ENCODE data around the gene CCDC167.
A peak's percentile ranks its signal among the peaks of the same experiment; 100 is the strongest.

The CCDC167 gene

DNA sequence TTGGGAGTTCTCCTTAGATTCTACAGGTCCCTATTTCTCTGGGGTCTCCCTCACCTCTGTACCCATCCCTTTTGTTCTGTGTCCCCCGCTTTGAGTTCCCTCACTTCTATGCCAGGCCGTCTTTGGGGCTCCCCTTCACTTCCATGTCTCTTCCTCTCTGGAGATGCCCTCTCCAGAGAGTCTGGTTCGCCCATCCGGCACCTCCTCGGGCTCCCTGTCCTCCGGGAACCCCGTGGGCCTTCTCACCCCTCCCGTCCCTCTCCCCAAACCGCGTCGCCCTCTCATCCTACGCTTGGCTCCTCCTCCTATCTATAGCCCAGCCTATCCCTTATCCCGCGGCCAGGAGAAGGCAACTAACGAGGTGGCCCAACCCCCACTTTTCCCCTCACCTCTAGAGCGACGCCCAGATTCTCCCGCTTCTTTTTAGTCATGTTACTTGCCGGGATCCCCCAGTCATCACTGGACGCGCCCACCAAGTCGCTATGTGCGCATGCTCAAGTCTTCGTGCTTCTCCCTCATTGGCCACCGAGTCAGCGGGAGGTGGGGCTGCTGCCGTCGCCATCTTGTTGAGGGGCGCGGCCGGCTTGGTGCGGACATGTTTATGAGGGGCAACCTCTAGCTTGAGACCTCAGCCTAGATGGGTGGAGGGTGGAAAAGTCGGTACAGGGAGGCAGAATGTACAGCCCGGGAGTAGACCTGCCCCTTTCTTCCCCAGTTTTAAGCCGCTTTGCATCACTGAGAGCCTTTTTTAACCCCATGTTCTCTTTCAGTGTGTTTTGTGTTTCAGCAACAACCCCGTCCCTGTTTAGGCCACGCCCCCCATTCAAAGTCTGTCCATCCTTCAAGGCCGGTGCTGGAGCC lies at the start of gene CCDC167:
Gene CCDC167, minus strand, starts transcription at position 461 of the 861 bp plus-strand sequence. Its CDS starts 30 bp downstream, at position 431.
- peak; percentile 92 for DNase-seq (ENCODE audit: low read depth)

DNA sequence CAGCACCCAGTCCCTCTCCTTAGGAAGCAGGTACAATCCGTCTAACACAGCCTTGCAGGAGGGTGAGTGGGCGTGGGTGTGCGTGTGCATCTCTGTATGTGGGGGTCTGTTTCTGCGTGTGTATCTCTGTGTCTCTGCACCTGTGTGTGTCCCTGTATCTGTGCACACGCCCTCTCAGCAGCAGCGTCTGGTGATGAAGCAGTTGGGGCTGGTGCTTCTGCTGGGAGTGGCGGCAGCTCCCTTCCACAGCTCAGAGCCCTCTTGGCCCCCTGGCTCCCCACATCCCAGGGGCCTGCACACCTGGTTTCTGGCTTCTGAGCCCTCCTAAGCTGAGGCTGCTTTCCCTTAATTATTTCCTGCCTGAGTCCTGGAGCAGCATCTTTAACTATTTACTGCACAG lies 49.5 kb upstream of the CCDC167 start:
- no peak for DNase-seq (ENCODE audit: low read depth)

DNA sequence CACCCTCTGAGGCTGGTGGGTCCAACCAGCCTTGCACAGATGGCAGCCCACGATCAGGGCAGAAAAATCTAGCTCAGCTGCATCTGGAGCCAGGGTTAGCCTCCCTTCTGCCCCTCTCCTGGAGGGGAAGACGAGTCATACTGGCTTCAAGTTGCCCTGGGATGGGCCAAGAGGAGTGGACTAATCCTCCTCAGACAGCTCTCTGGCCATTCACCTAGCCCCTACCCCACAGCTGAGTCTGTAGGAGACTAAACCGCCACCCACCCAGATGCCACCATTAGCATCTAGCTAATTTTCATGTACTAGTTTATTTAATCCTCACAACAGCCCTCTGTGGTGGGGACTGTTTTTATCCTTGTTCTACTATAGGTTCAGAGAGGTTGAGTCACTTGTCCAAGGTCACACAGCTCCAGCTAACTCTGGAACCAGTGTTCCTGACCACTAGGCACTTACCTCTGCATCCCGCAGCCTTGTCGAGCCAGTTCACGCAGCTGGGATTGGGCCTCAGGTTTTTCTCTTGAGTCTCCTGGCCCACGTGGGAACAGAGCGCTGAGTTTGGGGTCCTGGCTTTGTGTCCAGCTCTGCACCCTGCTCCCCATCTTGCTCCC lies 48.5 kb upstream of the CCDC167 start:
- DNase-seq (ENCODE audit: low read depth): no peak

DNA sequence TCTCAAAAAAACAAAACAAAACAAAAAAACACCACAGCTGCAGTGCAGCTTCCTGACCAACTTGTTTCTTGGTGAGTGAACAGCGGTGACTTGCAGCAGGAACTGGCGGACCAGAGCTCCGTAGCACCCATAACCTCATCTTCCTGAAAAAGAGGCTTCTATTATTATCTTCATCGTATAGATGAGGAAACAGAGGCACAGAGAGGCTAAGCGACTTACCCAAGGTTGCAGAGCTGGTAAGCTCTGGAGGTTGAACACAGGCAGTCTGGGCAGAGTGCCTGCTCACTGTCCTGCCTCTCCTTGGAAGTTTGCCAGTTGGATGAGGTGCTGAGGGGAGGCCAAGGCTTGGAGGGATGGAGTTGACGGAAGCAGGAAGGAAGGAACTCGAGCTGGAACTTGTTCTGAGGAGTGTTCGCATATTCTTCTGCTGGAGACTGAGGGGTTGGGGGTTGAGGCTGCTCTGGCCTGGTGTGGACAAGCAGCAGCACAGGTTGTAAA lies 47.9 kb upstream of the CCDC167 start:
- DNase-seq (ENCODE audit: low read depth): no peak

DNA sequence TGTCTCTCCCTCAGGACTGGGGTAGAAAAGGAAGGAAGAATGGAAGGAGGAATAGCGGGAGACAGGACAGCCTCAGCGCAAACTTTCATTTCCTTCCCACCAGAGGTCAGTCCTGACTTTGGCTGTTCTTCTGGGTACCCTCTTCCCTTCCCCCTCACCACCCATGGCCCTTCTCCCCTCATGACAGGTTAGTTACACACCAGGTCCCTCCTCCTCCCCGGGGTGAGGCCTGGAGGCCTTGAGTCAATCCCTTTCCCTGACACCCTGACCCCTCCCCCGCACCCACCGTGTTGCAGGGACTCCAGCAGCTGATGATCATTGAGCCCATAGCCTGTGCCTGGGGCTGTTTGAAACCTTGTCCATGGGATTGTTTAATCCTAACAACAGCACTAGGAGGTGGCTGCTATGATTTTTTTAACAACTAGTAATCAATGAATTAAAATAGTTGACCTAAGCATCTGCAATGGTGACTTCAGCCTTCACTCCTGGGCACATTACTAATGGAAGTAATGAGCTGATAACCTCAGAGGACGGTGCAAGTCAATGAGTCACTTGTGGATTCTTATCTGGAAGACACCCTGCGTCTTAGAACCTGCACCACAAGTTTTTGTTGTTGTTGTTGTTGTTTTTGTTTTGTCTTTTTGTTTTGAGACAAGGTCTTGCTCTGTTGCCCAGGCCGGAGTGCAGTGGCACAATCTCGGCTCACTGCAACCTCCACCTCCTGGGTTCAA lies 46.6 kb upstream of the CCDC167 start:
- no peak for DNase-seq (ENCODE audit: low read depth)

DNA sequence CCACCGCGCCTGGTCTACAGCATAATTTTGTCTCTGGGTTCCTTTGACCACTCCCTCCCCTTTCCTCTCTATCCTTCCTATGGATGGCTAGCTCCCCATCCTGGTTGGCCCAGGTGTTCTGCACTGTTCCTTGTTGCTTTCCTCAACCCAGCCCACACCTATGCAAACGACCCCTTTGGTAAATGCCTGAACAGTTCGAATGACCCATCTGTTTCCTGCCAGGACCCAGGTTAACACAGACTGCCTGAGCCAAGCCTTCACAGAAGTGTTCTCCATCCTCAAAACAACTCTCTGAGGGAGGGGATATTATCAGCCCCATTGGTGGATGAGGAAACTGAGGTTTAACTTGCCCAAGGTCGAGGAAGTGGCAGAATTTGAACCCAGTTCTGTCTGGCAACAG lies 44.8 kb upstream of the CCDC167 start:
- DNase-seq (ENCODE audit: low read depth): no peak

DNA sequence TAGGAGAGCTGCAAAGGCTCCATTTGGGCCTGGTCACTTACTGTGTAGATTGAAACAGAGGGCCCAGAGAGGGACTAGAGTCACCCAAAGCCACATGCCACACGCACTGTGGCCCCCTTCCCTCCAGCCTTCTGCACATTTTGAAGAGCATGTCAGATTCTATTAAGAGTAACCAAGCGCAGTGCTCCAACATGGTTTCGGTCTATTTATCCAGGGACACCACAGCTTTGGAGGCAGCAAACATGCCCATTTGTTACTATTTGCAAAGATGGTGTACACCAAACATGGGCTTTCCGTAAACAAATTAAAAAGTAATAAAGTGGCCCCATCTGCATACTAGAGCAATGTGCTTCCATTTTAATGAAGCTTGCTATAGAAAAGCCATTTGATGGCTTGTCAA lies 43.7 kb upstream of the CCDC167 start:
- no peak for DNase-seq (ENCODE audit: low read depth)

DNA sequence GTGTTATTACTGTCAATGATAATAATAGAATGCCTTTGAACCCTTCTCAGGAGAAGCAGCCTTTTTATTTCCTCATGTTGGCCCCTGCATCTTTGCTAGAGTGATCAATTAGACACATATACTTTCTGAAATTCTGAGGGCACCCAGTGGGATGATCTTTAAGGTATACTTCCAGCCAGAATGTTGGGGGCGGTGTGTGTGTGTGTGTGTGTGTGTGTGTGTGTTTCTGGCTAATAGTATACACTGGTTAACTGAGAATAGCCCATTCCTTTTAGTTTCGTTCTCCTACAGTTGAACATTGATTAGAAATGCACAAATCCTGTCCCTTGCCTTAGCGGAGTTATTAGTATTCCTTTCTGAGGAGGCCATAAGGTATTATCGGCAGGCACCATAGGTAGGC lies 41.7 kb upstream of the CCDC167 start:
- DNase-seq (ENCODE audit: low read depth): no peak

DNA sequence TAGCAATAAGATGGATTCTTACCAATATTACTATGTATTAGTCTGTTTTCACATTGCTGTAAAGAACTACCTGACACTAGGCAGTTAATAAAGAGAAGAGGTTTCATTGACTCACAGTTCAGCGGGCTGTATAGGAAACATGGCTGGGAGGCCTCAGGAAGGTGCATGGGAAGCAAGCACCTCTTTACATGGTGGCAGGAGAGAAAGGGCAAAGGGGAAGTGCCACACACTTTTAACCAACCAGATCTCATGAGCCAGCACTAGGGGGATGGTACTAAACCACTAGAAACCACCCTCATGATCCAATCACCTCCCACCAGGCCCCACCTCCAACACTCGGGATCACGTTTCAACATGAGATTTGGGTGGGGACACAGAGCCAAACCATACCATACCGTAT lies 40.7 kb upstream of the CCDC167 start:
- DNase-seq (ENCODE audit: low read depth): no peak

DNA sequence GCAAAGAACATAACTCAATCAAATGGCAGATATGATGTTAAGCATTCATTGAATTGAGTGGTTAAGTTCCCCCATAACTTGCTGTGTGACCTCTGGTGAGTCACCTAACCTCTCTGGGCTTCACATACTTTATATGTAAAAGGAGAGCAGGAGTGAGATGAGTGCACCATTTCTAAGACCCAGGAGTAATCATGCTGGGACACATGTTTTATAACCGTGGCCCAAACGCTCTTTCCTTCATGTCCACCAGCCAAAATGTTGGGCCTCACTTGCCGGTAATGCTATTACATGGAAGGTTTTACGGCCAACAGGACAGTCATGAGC lies 40.3 kb upstream of the CCDC167 start:
- DNase-seq (ENCODE audit: low read depth): no peak

DNA sequence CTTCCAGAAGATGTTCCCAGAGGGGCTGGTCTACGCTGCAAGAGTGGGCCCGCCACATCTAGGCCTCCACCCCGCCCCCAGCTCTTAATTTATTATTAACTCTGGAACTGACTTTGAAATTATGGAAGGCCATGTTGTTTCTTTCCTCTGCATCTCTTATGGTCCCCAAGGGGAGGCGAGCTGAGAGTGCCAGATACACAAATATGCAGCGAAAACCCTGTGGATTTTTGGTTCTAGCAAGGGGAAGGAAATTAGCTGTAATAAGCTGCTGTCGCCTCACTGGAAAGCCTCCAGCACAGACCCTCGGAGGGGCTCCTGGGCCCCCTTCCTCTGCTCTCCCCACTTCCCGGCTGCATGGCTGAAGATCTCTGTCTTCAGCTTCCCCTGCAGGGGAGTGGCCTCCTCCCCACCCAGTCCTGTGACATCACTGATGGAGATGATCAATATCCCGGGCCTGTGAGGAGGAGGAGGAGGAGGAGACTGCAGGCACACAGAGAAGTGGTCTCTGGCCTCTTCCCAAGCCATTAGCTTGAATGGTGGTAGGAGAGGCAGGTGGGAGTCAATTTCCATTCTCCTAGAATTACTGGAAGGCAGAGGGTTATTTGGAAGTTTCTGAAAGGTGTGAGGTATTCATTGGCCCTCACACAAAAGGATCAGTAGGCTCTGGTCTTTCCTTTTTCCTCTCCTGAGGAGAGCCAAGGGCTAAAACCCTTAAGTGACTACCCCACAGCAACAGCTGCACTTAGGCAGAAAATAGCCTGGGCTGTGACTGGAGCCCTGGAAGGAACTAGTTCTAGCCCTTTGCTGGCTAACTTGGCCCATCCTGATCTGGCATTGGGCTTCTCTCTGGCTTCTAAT lies 39.7 kb upstream of the CCDC167 start:
- DNase-seq (ENCODE audit: low read depth): no peak

DNA sequence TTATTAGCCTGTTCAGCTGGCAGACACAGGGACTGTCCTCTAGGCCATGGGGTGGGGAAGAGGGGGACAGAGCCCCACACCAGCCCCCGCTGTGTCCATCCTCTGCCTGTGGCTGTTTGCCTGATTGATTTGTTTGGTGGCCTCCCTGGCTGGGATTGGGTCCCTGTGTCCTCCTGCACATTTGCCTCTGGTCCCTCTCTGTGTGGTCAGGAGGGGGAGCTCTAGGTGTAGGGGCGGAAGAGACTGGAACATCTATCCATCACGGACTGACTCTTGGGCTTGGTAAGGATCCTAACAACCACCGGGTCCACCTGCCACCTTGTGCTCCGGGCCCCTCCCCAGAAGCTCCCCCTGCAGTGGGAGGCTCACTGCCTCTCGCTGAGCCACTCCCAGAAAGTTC lies 38.4 kb upstream of the CCDC167 start:
- no peak for DNase-seq (ENCODE audit: low read depth)

DNA sequence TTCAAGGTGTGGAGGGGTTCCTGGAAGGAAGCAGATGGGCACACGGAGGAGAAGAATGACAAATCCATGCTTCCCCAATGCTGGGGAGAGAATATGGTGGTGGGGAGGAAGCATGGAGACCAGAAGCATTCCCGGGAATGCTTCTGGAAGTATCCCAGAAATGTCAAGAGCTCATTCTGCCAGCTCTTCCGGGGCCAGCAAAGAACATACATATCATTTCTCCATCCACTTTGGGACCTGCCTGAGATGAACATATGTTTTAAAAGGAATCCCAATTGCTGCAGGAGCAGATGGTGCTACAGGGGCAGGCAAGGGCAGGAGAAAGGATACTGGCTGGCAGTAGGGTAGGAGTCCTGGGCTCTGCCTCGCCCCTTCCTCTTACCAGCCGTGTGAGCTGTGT lies 37.9 kb upstream of the CCDC167 start:
- no peak for DNase-seq (ENCODE audit: low read depth)

DNA sequence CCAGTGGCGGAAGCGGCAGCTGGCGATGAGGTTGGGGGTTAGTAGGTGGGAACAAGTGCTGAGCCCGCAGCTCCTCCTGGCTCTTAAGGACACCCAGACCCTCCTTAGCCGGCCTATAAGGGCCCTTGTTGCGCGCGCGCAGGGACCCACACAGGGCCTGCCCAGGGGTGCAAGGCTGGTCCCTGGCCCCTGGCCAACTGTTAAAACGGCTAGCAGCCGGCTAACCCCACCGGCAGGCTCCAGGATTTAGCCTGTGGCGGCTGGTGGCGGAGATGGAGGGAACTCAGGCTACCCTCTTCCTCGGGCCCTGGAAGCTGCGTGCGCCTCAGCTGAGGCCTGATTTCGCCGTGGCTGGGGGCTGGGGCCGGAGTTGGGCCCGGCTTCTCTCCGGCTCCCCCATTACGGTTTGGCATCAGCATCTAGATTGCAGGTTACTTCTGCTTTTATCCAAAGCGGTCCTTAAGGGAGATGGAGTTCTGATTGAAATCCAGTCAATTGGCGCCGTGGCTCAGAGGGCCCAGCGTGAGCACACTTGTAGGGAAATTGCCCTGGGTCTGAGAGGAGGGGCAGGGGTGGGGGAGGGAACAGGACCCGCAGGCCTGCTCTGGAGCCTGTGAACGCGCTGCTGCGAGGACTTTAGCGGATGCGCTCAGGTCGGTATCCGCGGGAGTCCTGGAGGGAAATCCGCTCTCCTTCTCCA lies 36.9 kb upstream of the CCDC167 start:
- no peak for DNase-seq (ENCODE audit: low read depth)

DNA sequence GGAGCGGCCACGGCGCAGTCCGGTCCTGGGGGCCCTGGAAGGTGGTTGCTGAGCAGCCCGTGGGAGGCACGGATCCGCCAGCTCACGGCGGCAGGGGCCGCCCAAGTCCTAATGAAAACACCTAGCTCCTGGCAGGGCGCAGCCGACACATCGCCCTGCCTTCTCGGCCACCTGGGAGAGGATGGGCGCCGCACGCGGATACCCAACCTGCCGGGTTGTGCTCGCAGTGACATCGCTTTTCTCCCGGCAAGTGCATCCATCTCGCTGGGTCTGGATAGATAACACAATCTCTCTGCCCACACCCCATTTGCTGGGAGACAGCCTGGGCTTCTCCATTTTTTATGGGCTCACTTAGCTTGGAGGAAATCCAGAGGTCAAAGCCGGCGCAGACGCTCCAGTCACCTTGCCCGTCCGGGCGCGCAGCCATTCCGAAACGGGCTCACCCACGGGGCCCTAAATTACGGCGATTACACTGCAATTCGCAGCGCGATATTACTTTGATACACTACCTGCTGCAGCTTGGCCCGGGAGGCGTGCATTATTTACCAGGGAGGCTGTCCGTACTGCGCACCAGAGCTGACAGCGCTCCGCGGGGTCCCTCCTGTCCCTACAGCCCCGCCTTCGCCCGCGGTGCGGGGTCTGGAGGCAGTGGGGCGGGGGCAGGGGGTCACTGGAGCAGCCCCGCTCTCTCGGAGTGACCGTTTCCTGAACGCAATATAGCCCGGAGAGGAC lies 36.2 kb upstream of the CCDC167 start:
- no peak for DNase-seq (ENCODE audit: low read depth)

DNA sequence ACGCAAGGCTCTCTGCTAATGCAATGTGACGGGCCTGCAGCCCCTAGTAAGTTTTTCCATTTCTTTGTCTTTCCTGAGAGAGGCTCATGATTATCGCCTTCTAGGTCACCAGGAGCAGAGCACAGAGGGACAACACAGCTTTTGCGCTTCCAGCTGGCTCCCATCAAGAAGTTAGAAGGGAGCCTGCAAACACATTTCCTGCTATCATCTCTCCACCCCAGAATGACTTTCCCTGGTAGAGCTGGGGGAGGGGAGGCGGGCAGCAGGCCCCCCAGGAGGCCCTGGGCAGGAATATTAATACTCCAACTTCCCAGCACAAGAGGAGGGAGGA lies 35.7 kb upstream of the CCDC167 start:
- no peak for DNase-seq (ENCODE audit: low read depth)

DNA sequence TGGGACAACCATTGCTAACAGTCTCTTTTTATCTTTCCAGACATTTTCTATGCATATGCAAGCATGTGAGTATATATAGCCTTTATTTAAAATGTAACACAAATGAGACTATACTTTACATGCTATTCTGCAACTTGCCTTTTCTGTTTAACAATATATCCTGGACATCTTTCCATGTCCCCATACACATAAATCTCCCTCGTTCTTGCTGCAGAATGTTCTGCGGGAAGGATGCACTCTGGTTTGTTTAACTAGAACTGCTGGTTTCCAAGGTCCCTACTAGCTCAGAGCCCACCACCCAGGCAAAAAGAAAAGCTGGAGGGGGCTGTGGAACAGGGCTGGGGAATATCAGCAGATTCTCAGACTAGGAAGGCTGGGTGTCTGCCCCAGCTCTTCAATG lies 35.2 kb upstream of the CCDC167 start:
- DNase-seq (ENCODE audit: low read depth): no peak

DNA sequence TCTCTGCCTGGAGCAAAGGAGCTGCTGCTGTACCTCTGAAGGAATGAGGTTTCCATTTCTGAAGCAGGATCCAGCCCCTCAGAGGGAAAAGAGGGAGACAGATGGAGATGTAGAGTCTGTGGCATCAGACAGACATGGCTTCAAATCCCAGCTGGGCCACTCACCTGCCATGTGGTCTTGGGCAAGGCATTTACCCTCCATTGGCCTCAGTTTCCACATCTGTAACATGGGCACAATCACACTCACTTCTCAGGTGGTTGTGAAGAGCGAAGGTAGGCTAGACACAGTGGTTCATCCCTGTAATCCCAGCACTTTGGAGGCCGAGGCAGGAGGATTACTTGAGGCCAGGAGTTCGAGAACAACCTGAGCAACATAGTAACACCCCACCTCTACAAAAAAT lies 32.4 kb upstream of the CCDC167 start:
- DNase-seq (ENCODE audit: low read depth): no peak

DNA sequence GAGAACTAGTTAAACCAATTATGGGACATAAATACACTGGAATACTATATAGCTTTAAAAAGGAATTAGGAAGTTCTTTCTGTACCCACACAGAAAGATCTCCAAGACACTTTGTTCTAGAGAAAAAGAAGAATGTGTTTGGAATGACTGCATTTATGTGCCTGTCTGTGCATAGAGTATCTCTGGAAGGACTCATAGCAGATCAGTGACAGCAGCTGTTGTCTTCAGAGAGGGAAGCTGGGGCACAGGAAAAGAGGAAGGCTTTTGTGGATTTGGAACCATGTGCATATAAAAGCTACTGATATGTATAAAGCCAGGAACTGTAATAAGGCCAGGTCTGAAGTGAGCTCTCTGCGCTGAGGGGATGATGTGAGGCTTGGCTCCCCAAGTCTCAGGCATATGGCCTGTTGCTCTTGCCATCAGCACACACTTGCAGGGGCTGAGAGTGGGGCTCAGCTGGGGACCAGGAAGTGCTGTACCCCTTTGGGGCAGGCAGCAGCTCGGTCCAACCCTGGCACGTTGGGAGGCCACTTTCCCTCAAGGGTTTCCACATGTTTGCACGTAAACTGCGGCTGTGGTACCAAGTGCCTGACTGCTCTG lies 31.8 kb upstream of the CCDC167 start:
- no peak for DNase-seq (ENCODE audit: low read depth)

DNA sequence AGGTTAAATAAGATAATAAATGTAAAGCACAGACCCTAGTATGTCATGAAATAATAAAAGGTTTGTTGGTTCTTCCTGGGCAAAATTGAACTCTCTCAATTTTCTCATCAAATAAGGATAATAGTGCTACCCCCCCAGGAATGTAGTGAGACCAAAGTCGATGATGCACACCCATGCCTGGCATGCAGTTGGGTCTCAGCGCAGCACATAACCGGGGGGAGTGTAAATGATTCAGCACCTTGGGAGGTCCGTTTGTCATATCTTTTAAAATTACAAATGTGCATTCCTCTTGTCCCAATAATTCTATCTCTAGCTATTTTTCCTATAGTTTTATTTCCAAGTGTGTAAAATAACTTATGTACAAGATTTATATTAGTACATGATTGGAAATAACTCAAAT lies 31.3 kb upstream of the CCDC167 start:
- DNase-seq (ENCODE audit: low read depth): no peak

DNA sequence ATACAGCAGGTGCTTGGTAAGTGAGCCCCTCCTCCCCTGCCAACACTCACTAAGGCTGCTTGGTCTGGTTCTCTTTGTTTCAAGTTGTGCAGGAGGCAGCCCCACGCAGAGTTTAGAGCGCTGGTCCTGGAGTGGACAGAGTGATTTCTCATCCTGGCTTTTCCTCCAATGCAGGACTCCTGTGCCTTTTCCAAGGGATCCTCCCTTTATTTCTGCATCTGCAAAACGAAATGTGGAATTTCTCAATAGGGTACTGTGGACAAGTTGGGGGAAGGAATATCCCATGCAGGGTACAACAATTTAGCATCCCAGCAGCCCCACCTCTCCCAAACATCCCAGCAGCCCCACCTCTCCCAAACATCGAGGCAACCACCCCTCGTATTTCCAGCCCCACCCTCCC lies 30.6 kb upstream of the CCDC167 start:
- DNase-seq (ENCODE audit: low read depth): no peak

All from non-pigmented ciliary epithelial cell (primary cell).